Sigmoid colon (tissue), 7 donors: Measurements from ENCODE around the gene SEC23A. TPM values are rescaled to one million over a fixed set of nuclear protein-coding genes. Genes with fewer than 3 reads are reported as not detected.
"Not testable (repeated sequence)": the region's sequence is repeated elsewhere in the genome, so short reads cannot be mapped to it uniquely, and the experiment has no call there.

Experiments used
- DNase-seq: peaks from one replicate; pipeline ENCODE4 v3.0.0-alpha.2; 2019
- H3K27ac ChIP-seq, 4 donors: fragments of 200-600 bp; sonication (generic); one replicate each; pipeline ENCODE4 v1.5.1; 2016 to 2019; ENCODE audit warnings: mild to moderate bottlenecking in 1 of 4
- H3K27me3 ChIP-seq, 3 donors: fragments of 200-600 bp; sonication (generic); one replicate each; pipeline ENCODE4 v1.5.1; 2019; ENCODE audit warnings: mild to moderate bottlenecking in 1 of 3
- H3K36me3 ChIP-seq, 4 donors: fragments of 200-600 bp; sonication (generic); one replicate each; pipeline ENCODE4 v1.5.1; 2016 to 2019
- H3K4me1 ChIP-seq, 4 donors: fragments of 200-600 bp; sonication (generic); one replicate each; pipeline ENCODE4 v1.5.1; 2017 to 2019
- H3K4me3 ChIP-seq, 4 donors: fragments of 200-600 bp; sonication (generic); one replicate each; pipeline ENCODE4 v1.5.1; 2017 to 2019; ENCODE audit warnings: mild to moderate bottlenecking in 2 of 4, moderate library complexity in 1 of 4
- H3K9me3 ChIP-seq, 4 donors: fragments of 200-600 bp in 3 of 4; sonication (generic) in 3 of 4; one replicate each; pipeline versions ENCODE4 v1.5.1 to v1.6.1; 2013 to 2019
- EP300 ChIP-seq, 4 donors: sonication (generic); formaldehyde crosslinking; IDR thresholded peaks; one replicate each; pipeline ENCODE4 v1.6.1; 2017; ENCODE audit warnings: antibody characterized with exemption in 4 of 4
- POLR2A ChIP-seq, 2 donors: fragments of 450-650 bp; IDR thresholded peaks; one replicate each; pipeline ENCODE4 v1.6.1; 2016; ENCODE audit warnings: antibody characterized with exemption in 2 of 2, mild to moderate bottlenecking in 2 of 2, moderate library complexity in 2 of 2
- POLR2AphosphoS5 ChIP-seq, 4 donors: sonication (generic); formaldehyde crosslinking; IDR thresholded peaks; one replicate each; pipeline ENCODE4 v1.6.1; 2017; ENCODE audit warnings: antibody characterized with exemption in 4 of 4
- WGBS, 2 donors: extraction: QIAGEN DNeasy Blood & Tissue Kit; methylation state at CpG; one replicate each; pipeline ENCODE4 v1.1.7; 2013; 5-methylcytosine and 5-hydroxymethylcytosine counted together
- intact Hi-C: fragments of 100-400 bp; cut with DNase I; formaldehyde crosslinking; loops from one replicate; pipeline ENCODE4 v1.15.1; 2023
- polyA plus RNA-seq, 3 donors: library from polyadenylated mRNA; stranded (reverse); fragments of 200-250 nt; gene quantifications; one replicate each; pipeline ENCODE4 v1.2.3, GENCODE V29; 2013
- total RNA-seq, 4 donors: library from RNA; depleted of rRNA; stranded (reverse); fragments of >200 nt; gene quantifications; one replicate each; pipeline ENCODE4 v1.1.0, GENCODE V29; 2016
- TF ChIP-seq, protein P1 (sequence below), 4 experiments: fragments of 450-650 bp in 3 of 4; fragments of 200-600 bp in 1 of 4; IDR thresholded peaks; one replicate each; pipeline ENCODE4 v1.5.1; 2016 to 2019; ENCODE audit warnings: antibody characterized with exemption in 4 of 4, mild to moderate bottlenecking in 3 of 4, moderate library complexity in 2 of 4
- donor health status: healthy with polysubstance abuse.
- donor health status: Bipolar disorder and iron deficiency.
- donor health status: healthy.

The SEC23A gene
- total and polyA plus RNA-seq, 7 donors: 25.2 to 235 (median 118) TPM

DNA sequence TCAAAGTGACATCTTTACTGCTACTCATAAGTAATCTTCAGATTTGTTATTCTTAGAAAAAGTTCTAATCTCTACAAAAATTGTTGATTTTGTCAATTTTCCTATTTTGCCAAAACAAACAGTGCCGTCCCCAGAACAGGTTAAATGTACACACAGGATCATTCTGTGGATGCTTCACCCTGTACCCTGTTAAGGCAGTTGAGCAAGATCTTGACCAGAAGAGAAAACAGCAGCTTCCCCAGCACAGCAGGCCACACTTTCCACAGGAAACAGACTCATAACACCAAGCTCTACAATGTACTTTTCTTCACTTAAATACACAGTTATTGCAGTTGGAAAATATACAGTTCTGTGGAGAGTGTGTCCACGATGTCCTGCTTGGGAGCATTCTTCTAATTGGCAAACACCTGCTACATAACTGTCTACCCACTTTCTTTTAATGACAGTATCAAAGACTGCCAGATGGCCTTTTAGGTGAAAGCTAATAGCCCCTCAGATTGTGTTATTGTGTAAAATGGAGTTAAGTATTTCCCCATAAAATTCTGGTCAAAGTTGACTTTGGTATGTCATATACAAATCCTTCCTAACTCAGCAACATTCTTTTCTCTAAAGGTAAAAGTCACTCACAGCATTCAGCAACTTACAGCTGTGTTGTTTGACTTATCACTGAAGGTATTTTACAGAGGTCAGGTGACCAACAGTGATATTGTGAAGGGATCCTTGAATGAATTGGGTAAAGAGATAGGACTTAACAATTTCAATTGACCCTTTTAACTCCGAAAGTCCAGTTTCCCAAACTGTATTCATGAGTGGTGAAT is 77.0 kb downstream of the SEC23A start:
- intact Hi-C loops: no loop called here
- WGBS, 2 donors: 26 to 55% methylated on average over 3 of the region's 3 CpGs
- Histone ChIP-seq H3K4me3 (no peak overlapping the region), H3K36me3 (peaks cover 0 to 20% (median 13%) of the 10 kb centered on the region in 4 donors), H3K27ac (no peak overlapping the region), H3K4me1 (no peaks in the 10 kb centered on the region), H3K27me3 (no peaks in the 10 kb centered on the region), H3K9me3 (no peaks in the 10 kb centered on the region)
- TF ChIP-seq POLR2A (IDR thresholded peaks at IDR 0.05): no peak
- TF ChIP-seq, protein P1, sequence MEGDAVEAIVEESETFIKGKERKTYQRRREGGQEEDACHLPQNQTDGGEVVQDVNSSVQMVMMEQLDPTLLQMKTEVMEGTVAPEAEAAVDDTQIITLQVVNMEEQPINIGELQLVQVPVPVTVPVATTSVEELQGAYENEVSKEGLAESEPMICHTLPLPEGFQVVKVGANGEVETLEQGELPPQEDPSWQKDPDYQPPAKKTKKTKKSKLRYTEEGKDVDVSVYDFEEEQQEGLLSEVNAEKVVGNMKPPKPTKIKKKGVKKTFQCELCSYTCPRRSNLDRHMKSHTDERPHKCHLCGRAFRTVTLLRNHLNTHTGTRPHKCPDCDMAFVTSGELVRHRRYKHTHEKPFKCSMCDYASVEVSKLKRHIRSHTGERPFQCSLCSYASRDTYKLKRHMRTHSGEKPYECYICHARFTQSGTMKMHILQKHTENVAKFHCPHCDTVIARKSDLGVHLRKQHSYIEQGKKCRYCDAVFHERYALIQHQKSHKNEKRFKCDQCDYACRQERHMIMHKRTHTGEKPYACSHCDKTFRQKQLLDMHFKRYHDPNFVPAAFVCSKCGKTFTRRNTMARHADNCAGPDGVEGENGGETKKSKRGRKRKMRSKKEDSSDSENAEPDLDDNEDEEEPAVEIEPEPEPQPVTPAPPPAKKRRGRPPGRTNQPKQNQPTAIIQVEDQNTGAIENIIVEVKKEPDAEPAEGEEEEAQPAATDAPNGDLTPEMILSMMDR (IDR thresholded peaks at IDR 0.05): no peak
- TF ChIP-seq EP300 (IDR thresholded peaks at IDR 0.05): no peak
- no peak for TF ChIP-seq POLR2AphosphoS5 (IDR thresholded peaks at IDR 0.05)
- DNase-seq: no peak

DNA sequence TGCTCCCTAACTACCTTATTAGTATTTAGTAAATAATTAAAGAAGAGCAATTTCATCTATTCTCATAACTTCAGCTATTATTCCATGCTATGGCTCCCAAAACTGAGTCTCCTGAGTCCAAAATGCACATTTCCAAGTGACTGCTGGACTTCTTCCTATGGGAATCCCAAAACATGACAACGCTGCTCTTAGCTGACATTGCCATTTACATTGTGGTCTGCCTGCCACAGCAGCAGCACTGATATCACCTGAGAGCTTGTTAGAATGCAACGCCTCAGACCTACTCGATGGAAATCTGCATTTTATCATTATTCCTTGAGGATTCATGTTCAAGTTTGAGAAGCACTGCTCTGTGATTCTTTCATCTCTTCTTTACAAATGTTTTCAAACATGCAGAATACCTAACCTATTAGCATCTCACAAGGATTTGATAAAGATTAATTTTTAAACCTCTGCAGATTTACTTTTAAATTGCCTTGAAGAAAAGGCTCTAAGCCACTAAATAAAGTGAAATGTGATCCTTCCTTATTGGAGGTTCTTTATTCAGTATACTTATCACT is 77.7 kb downstream of the SEC23A start:
- 51 to 81% methylated on average over 3 of the region's 3 CpGs for WGBS, 2 donors
- Histone ChIP-seq H3K9me3 (no peaks in the 10 kb centered on the region), H3K27ac (no peak overlapping the region), H3K4me1 (no peaks in the 10 kb centered on the region), H3K4me3 (no peak overlapping the region), H3K27me3 (no peaks in the 10 kb centered on the region), H3K36me3 (peaks cover 0 to 13% (median 6%) of the 10 kb centered on the region in 4 donors)
- intact Hi-C loops: no loop called here
- DNase-seq: no peak
- no peak for TF ChIP-seq EP300 (IDR thresholded peaks at IDR 0.05)
- TF ChIP-seq, protein P1 (IDR thresholded peaks at IDR 0.05): no peak
- no peak for TF ChIP-seq POLR2A (IDR thresholded peaks at IDR 0.05)
- TF ChIP-seq POLR2AphosphoS5 (IDR thresholded peaks at IDR 0.05): no peak

DNA sequence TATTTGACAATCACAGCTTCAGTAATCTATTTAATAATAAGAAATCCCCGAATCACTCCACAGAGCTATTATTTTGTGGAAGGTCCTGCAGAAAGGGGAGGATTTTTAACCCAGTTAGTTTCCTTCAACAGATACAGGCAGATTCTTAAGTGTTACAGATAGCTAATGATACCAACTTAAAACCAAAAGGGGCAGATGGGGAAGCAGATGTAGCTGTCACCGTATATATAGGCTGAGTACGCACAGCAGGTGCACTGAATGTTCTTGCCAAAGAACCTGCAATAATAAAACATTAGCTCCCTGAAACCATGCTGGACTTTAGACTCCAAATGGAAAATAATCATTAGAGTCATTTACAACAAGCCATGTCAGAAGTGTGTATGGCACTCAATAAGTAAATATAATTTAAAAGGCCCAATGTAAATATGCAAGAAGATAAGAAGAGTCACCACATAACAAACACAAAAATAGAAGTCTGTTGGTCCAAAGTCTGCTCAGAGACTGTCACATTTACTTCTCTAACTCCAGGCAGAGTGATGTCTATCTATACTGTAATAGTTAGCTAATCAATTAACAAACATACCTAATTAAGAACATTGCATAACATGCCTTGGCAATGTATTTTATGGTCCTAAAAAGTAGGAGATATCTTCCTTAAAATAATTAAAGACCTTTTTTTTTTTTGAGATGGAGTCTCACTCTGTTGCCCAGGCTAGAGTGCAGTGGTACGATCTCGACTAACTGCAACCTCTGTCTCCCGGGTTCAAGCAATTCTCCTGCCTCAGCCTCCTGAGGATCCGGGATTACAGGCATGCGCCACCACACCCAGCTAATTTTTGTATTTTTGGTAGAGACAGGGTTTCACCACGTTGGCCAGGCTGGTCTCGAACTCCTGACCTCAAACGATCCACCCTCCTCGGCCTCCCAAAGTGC is 78.8 kb downstream of the SEC23A start:
- no peak overlapping the region for H3K27ac ChIP-seq
- no peaks in the 10 kb centered on the region for H3K27me3 ChIP-seq
- intact Hi-C loops: no loop called here
- DNase-seq: no peak
- H3K4me3 ChIP-seq: no peak overlapping the region
- 34 to 81% methylated on average over 12 of the region's 12 CpGs for WGBS, 2 donors
- no peaks in the 10 kb centered on the region for H3K9me3 ChIP-seq
- TF ChIP-seq EP300 (IDR thresholded peaks at IDR 0.05) (no peak), POLR2A (IDR thresholded peaks at IDR 0.05) (no peak), POLR2AphosphoS5 (IDR thresholded peaks at IDR 0.05) (no peak)
- H3K36me3 ChIP-seq: peaks cover 0 to 1% (median 0%) of the 10 kb centered on the region in 4 donors
- no peaks in the 10 kb centered on the region for H3K4me1 ChIP-seq

DNA sequence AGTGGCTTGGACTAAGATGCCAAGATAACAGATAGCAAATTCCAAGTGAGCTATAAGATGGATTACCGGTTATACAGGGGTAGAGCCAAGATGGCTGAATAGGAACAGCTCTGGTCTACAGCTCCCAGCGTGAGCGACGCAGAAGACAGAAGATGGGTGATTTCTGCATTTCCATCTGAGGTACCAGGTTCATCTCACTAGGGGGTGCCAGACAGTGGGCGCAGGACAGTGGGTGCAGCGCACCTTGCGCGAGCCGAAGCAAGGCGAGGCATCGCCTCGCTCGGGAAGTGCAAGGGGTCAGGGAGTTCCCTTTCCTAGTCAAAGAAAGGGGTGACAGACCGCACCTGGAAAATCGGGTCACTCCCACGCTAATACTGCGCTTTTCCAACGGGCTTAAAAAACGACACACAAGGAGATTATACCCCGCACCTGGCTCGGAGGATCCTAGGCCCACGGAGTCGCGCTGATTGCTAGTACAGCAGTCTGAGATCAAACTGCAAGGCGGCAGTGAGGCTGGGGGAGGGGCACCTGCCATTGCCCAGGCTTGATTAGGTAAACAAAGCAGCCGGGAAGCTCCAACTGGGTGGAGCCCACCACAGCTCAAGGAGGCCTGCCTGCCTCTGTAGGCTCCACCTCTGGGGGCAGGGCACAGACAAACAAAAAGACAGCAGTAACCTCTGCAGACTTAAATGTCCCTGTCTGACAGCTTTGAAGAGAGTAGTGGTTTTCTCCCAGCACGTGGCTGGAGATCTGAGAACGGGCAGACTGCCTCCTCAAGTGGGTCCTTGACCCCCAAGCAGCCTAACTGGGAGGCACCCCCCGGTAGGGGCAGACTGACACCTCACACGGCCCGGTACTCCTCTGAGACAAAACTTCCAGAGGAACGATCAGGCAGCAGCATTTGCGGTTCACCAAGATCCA is 85.7 kb downstream of the SEC23A start:
- H3K27ac ChIP-seq, H3K4me3 ChIP-seq, H3K9me3 ChIP-seq, DNase-seq, H3K4me1 ChIP-seq, H3K27me3 ChIP-seq, H3K36me3 ChIP-seq: not testable (repeated sequence)
- intact Hi-C loops: loop anchor here (10.0 kb wide), 1 partner anchor 1113 kb away; no protein-coding TSS in a partner anchor
- 50 to 69% methylated on average over 32 to 33 of the region's 33 CpGs for WGBS, 2 donors

DNA sequence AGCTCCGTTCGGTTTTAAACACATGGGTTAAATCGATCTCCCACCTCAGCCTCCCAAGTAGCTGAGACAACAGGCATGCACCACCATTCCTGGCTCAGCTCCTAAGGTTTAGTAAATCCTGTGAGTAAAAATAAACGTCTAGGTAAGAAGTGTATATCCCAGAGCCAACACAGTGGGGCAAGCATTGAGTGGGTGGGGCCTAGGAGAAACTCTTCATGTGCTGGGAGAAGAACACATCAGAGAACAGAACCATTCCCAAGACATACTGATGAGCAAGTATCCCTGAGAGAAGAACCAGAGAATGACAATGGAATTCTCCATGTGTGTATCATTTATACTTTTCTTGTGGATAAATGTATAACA is 86.3 kb downstream of the SEC23A start:
- 76 to 81% methylated on average over 4 of the region's 4 CpGs for WGBS, 2 donors
- no peak for DNase-seq
- Histone ChIP-seq H3K36me3 (no peaks in the 10 kb centered on the region), H3K27ac (no peak overlapping the region), H3K4me3 (no peak overlapping the region), H3K9me3 (no peaks in the 10 kb centered on the region), H3K27me3 (no peaks in the 10 kb centered on the region), H3K4me1 (no peaks in the 10 kb centered on the region)
- intact Hi-C loops: loop anchor here (10.0 kb wide), 1 partner anchor 1112 kb away; no protein-coding TSS in a partner anchor
- TF ChIP-seq POLR2A (IDR thresholded peaks at IDR 0.05) (no peak), POLR2AphosphoS5 (IDR thresholded peaks at IDR 0.05) (no peak), EP300 (IDR thresholded peaks at IDR 0.05) (no peak)
- TF ChIP-seq, protein P1 (IDR thresholded peaks at IDR 0.05): no peak
